ENCODE results near the gene KLHDC4. TPM values are rescaled to one million over a fixed set of nuclear protein-coding genes. Genes with fewer than 3 reads are reported as not detected.

KLHDC4 gene
- total and polyA plus RNA-seq, 2 donors from 2014 or later, result 25.0 to 42.2 TPM

DNA sequence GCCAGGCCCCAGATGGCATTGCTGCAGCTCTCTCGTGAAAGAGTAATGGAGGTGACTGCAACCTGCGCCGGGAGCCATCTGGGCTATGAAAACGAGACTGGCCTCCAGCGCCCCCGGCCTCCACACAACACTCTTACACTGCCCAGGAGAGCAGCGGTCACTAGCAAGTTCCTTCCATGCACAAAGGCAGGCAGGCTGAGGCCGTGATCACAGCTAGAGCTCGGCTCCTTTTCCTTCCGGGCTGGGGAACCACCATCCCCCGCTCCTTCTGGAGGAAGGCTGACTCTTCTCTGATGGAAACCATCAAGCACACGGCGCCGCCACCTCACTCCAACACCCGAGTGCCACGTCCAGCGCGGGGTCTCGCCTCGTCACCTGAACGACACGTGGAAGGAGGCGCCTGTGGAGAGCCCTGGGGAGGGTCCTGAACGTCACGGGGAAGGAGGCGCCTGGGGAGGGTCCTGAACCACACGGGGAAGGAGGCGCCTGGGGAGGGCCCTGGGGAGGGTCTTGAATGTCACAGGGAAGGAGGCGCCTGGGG lies 61.9 kb downstream of the KLHDC4 start:
- intact Hi-C loops (cut with DNase I), result no loop called here
- H3K4me1 ChIP-seq (ENCODE audit: control insufficient read depth in 2 of 3, insufficient read depth in 2 of 3, low read depth in 1 of 3, low read length in 3 of 3), result peaks cover 0 to 2% (median 0%) of the 10 kb centered on the region in 3 donors
- FAIRE-seq (no peak), DNase-seq (no peak)
- peaks cover 0 to 10% (median 0%) of the 10 kb centered on the region in 3 donors for H3K36me3 ChIP-seq (ENCODE audit: control insufficient read depth in 2 of 3, insufficient read depth in 3 of 3, low read length in 3 of 3)
- no peak overlapping the region for H3K27ac ChIP-seq (ENCODE audit: low read depth in 2 of 2, low read length in 2 of 2)
- H3K4me3 ChIP-seq (ENCODE audit: low read length in 3 of 3), result no peak overlapping the region
- TF ChIP-seq, protein P1, sequence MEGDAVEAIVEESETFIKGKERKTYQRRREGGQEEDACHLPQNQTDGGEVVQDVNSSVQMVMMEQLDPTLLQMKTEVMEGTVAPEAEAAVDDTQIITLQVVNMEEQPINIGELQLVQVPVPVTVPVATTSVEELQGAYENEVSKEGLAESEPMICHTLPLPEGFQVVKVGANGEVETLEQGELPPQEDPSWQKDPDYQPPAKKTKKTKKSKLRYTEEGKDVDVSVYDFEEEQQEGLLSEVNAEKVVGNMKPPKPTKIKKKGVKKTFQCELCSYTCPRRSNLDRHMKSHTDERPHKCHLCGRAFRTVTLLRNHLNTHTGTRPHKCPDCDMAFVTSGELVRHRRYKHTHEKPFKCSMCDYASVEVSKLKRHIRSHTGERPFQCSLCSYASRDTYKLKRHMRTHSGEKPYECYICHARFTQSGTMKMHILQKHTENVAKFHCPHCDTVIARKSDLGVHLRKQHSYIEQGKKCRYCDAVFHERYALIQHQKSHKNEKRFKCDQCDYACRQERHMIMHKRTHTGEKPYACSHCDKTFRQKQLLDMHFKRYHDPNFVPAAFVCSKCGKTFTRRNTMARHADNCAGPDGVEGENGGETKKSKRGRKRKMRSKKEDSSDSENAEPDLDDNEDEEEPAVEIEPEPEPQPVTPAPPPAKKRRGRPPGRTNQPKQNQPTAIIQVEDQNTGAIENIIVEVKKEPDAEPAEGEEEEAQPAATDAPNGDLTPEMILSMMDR (IDR thresholded peaks at IDR 0.05; ENCODE audit: borderline replicate concordance, extremely low read depth, insufficient read depth), result no peak
- no peaks in the 10 kb centered on the region for H3K27me3 ChIP-seq (ENCODE audit: control insufficient read depth, insufficient read depth, low read length)
- H3K9ac ChIP-seq (ENCODE audit: low read length in 3 of 3), result no peak overlapping the region
- H3K9me3 ChIP-seq (ENCODE audit: control insufficient read depth in 2 of 3, insufficient read depth in 1 of 3, low read length in 3 of 3), result no peaks in the 10 kb centered on the region

DNA sequence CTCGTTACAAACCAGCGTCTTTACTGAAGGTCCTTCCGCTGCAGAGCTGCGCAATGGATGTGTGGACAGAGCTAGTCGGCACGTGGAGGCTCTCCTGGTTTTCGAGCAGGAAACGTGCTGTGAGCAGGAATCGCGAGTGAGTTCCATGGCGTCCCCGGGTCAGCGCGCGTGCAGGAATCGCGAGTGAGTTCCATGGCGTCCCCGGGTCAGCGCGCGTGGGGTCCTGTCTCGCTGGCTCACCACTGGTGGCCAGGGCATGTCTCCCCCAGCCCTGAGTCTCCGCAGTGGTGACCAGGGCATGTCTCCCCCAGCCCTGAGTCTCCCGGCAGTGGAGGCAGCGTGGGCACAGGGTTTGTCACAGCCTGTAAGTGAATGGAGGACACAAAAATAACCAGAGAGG lies 62.7 kb downstream of the KLHDC4 start:
- intact Hi-C loops (cut with DNase I), result no loop called here
- Histone ChIP-seq H3K27ac (ENCODE audit: low read depth in 2 of 2, low read length in 2 of 2) (no peak overlapping the region), H3K27me3 (ENCODE audit: control insufficient read depth, insufficient read depth, low read length) (no peaks in the 10 kb centered on the region), H3K9ac (ENCODE audit: low read length in 3 of 3) (no peak overlapping the region), H3K9me3 (ENCODE audit: control insufficient read depth in 2 of 3, insufficient read depth in 1 of 3, low read length in 3 of 3) (no peaks in the 10 kb centered on the region), H3K4me3 (ENCODE audit: low read length in 3 of 3) (no peak overlapping the region), H3K36me3 (ENCODE audit: control insufficient read depth in 2 of 3, insufficient read depth in 3 of 3, low read length in 3 of 3) (peaks cover 0 to 10% (median 0%) of the 10 kb centered on the region in 3 donors), H3K4me1 (ENCODE audit: control insufficient read depth in 2 of 3, insufficient read depth in 2 of 3, low read depth in 1 of 3, low read length in 3 of 3) (peaks cover 0 to 2% (median 0%) of the 10 kb centered on the region in 3 donors)
- FAIRE-seq, result no peak
- DNase-seq, result peak in 1 of 5 donors; percentile 36
- TF ChIP-seq, protein P1 (IDR thresholded peaks at IDR 0.05; ENCODE audit: borderline replicate concordance, extremely low read depth, insufficient read depth), result no peak

DNA sequence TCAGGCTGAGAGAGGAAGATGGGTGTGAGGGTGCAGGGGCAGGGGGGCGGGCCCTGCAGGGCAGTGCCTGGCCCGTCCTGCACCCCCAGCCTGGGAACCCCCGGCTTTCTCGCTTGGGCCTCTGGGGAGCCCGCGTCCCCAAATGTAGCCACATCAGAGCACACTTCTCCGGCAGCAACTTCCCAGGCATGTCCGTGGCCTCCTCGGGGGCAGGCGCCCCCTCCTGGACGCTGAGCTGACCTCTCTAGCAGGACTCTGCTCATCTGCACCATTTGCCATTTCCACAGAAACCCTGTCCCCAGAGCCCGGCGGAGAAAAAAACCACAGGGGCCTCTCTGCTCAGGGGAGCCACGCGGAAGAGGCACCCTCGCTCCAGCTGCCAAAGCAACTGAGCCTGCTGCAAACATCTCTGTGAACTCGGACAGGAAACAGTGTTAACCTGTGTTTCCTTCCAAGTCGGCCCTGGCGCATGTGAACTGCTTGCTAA lies 63.4 kb downstream of the KLHDC4 start:
- FAIRE-seq (no peak), DNase-seq (peak in 4 of 5 donors; percentile 40 to 59 (median 53))
- intact Hi-C loops (cut with DNase I), result no loop called here
- no peaks in the 10 kb centered on the region for H3K27me3 ChIP-seq (ENCODE audit: control insufficient read depth, insufficient read depth, low read length)
- H3K9me3 ChIP-seq (ENCODE audit: control insufficient read depth in 2 of 3, insufficient read depth in 1 of 3, low read length in 3 of 3), result no peaks in the 10 kb centered on the region
- peaks cover 0 to 2% (median 0%) of the 10 kb centered on the region in 3 donors for H3K4me1 ChIP-seq (ENCODE audit: control insufficient read depth in 2 of 3, insufficient read depth in 2 of 3, low read depth in 1 of 3, low read length in 3 of 3)
- no peak overlapping the region for H3K9ac ChIP-seq (ENCODE audit: low read length in 3 of 3)
- H3K36me3 ChIP-seq (ENCODE audit: control insufficient read depth in 2 of 3, insufficient read depth in 3 of 3, low read length in 3 of 3), result peaks cover 0 to 4% (median 0%) of the 10 kb centered on the region in 3 donors
- TF ChIP-seq, protein P1 (IDR thresholded peaks at IDR 0.05; ENCODE audit: borderline replicate concordance, extremely low read depth, insufficient read depth), result peak; percentile 17
- no peak overlapping the region for H3K27ac ChIP-seq (ENCODE audit: low read depth in 2 of 2, low read length in 2 of 2)
- no peak overlapping the region for H3K4me3 ChIP-seq (ENCODE audit: low read length in 3 of 3)
